CD4-positive, alpha-beta T cell treated with Interferon alpha-2 for 1 hour (primary cell): ENCODE results near the gene C12orf56.
"Not testable (repeated sequence)": the region's sequence is repeated elsewhere in the genome, so short reads cannot be mapped to it uniquely, and the experiment has no call there.

Source experiments
- DNase-seq, 2 donors: peaks; one replicate each; pipeline ENCODE4 v3.0.0-alpha.2; 2020 to 2022

C12orf56 gene

GRCh38 chr12:64296301-64296700 is 94.3 kb downstream of the C12orf56 start:
- DNase-seq = no peak

- peak in 1 of 2 donors; percentile 3 for DNase-seq
Measured at GRCh38 chr12:64293654-64294364, 96.7 kb downstream of the C12orf56 start.

- DNase-seq = not testable (repeated sequence)
Measured at GRCh38 chr12:64293174-64293573, 97.4 kb downstream of the C12orf56 start.

GRCh38 chr12:64286521-64286920 is 104.0 kb downstream of the C12orf56 start:
- no peak for DNase-seq

- DNase-seq = no peak
Measured at GRCh38 chr12:64284256-64284655, 106.3 kb downstream of the C12orf56 start.

GRCh38 chr12:64278421-64278820 is 112.1 kb downstream of the C12orf56 start:
- no peak for DNase-seq

- DNase-seq = peak; percentile 3 to 40
Measured at GRCh38 chr12:64273527-64274403, 116.8 kb downstream of the C12orf56 start.

GRCh38 chr12:64270411-64270810 is 120.1 kb downstream of the C12orf56 start:
- DNase-seq = no peak

GRCh38 chr12:64269161-64269560 is 121.4 kb downstream of the C12orf56 start:
- no peak for DNase-seq

- DNase-seq = no peak
Measured at GRCh38 chr12:64268409-64268808, 122.1 kb downstream of the C12orf56 start.

- DNase-seq = no peak
Measured at GRCh38 chr12:64265839-64266238, 124.7 kb downstream of the C12orf56 start.

GRCh38 chr12:64261813-64262212 is 128.7 kb downstream of the C12orf56 start:
- no peak for DNase-seq

GRCh38 chr12:64258576-64258975 is 132.0 kb downstream of the C12orf56 start:
- no peak for DNase-seq

- DNase-seq = peak in 1 of 2 donors; percentile 66
Measured at GRCh38 chr12:64256166-64256800, 134.3 kb downstream of the C12orf56 start.

- no peak for DNase-seq
Measured at GRCh38 chr12:64255249-64255648, 135.3 kb downstream of the C12orf56 start.

- DNase-seq = no peak
Measured at GRCh38 chr12:64253356-64253755, 137.2 kb downstream of the C12orf56 start.

- DNase-seq = no peak
Measured at GRCh38 chr12:64252681-64253080, 137.9 kb downstream of the C12orf56 start.

GRCh38 chr12:64243809-64244208 is 146.7 kb downstream of the C12orf56 start:
- DNase-seq = no peak

- no peak for DNase-seq
Measured at GRCh38 chr12:64240781-64241180, 149.8 kb downstream of the C12orf56 start.

GRCh38 chr12:64237382-64237781 is 153.2 kb downstream of the C12orf56 start:
- DNase-seq = no peak

- no peak for DNase-seq
Measured at GRCh38 chr12:64236549-64236948, 154.0 kb downstream of the C12orf56 start.

- no peak for DNase-seq
Measured at GRCh38 chr12:64232196-64232595, 158.4 kb downstream of the C12orf56 start.

GRCh38 chr12:64229796-64230195 is 160.8 kb downstream of the C12orf56 start:
- DNase-seq = no peak

- no peak for DNase-seq
Measured at GRCh38 chr12:64229240-64229639, 161.3 kb downstream of the C12orf56 start.
